ENCODE measurements around the gene RGS3.

RGS3 gene

DNA sequence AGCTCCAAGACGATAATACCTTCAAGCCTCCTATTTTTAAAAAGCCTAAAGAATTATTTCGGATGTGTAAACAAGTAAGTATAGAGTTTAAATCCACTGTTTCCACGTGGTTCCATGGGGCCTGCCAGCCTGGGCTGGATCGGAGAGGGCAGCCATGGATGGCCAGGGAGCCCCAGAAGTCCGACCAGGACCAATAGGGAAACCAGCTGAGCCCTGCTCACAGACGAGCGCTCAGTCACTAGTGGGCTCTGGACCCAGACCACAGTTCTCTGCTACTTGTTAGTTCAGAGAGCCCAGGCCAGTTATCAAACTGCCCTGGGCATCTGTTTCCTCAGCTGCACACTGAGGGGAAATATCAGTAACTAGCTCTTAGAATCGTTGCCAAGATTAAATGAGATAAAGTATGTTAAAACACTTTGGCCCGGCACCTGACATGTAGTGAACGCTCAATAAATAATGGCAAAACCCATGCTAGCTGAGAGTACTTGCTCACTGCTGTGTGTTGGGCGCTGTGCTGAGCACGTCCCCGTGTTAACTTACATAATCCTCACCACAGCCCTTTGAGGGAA is 124.8 kb downstream of the RGS3 start:
- peaks cover 15% of the 10 kb centered on the region for H3K36me3 ChIP-seq (ENCODE audit: control insufficient read depth, insufficient read depth, low read length)
- no peaks in the 10 kb centered on the region for H3K27me3 ChIP-seq (ENCODE audit: control insufficient read depth, insufficient read depth, low read length)
- no peaks in the 10 kb centered on the region for H3K4me1 ChIP-seq (ENCODE audit: control insufficient read depth, insufficient read depth, low read length)
- H3K9ac ChIP-seq (ENCODE audit: low read length), result no peak overlapping the region
- H3K27ac ChIP-seq (ENCODE audit: low read depth, low read length), result no peak overlapping the region
- H3K4me3 ChIP-seq (ENCODE audit: low read length), result no peak overlapping the region

GRCh38 chr9:113588936-113589335 is 125.4 kb downstream of the RGS3 start:
- peaks cover 14% of the 10 kb centered on the region for H3K36me3 ChIP-seq (ENCODE audit: control insufficient read depth, insufficient read depth, low read length)
- H3K9ac ChIP-seq (ENCODE audit: low read length), result no peak overlapping the region
- H3K27ac ChIP-seq (ENCODE audit: low read depth, low read length), result no peak overlapping the region

GRCh38 chr9:113589407-113589806 is 125.9 kb downstream of the RGS3 start:
- Histone ChIP-seq H3K4me3 (ENCODE audit: low read length) (no peak overlapping the region), H3K4me1 (ENCODE audit: control insufficient read depth, insufficient read depth, low read length) (no peaks in the 10 kb centered on the region), H3K27me3 (ENCODE audit: control insufficient read depth, insufficient read depth, low read length) (no peaks in the 10 kb centered on the region), H3K27ac (ENCODE audit: low read depth, low read length) (no peak overlapping the region), H3K9ac (ENCODE audit: low read length) (no peak overlapping the region), H3K36me3 (ENCODE audit: control insufficient read depth, insufficient read depth, low read length) (peaks cover 10% of the 10 kb centered on the region)

More at GRCh38 chr9:113588936-113589335, 125.4 kb downstream of the RGS3 start:
- H3K4me1 ChIP-seq (ENCODE audit: control insufficient read depth, insufficient read depth, low read length), result no peaks in the 10 kb centered on the region
- no peaks in the 10 kb centered on the region for H3K27me3 ChIP-seq (ENCODE audit: control insufficient read depth, insufficient read depth, low read length)
- H3K4me3 ChIP-seq (ENCODE audit: low read length), result no peak overlapping the region

GRCh38 chr9:113589890-113590289 is 126.4 kb downstream of the RGS3 start:
- no peak overlapping the region for H3K9ac ChIP-seq (ENCODE audit: low read length)
- no peaks in the 10 kb centered on the region for H3K4me1 ChIP-seq (ENCODE audit: control insufficient read depth, insufficient read depth, low read length)
- no peak overlapping the region for H3K27ac ChIP-seq (ENCODE audit: low read depth, low read length)
- no peaks in the 10 kb centered on the region for H3K27me3 ChIP-seq (ENCODE audit: control insufficient read depth, insufficient read depth, low read length)
- H3K36me3 ChIP-seq (ENCODE audit: control insufficient read depth, insufficient read depth, low read length), result peaks cover 5% of the 10 kb centered on the region
- no peak overlapping the region for H3K4me3 ChIP-seq (ENCODE audit: low read length)

GRCh38 chr9:113590389-113590788 is 126.9 kb downstream of the RGS3 start:
- Histone ChIP-seq H3K4me3 (ENCODE audit: low read length) (no peak overlapping the region), H3K36me3 (ENCODE audit: control insufficient read depth, insufficient read depth, low read length) (peaks cover under 1% of the 10 kb centered on the region), H3K4me1 (ENCODE audit: control insufficient read depth, insufficient read depth, low read length) (peaks cover 3% of the 10 kb centered on the region), H3K9ac (ENCODE audit: low read length) (no peak overlapping the region), H3K27ac (ENCODE audit: low read depth, low read length) (no peak overlapping the region), H3K27me3 (ENCODE audit: control insufficient read depth, insufficient read depth, low read length) (no peaks in the 10 kb centered on the region)

DNA sequence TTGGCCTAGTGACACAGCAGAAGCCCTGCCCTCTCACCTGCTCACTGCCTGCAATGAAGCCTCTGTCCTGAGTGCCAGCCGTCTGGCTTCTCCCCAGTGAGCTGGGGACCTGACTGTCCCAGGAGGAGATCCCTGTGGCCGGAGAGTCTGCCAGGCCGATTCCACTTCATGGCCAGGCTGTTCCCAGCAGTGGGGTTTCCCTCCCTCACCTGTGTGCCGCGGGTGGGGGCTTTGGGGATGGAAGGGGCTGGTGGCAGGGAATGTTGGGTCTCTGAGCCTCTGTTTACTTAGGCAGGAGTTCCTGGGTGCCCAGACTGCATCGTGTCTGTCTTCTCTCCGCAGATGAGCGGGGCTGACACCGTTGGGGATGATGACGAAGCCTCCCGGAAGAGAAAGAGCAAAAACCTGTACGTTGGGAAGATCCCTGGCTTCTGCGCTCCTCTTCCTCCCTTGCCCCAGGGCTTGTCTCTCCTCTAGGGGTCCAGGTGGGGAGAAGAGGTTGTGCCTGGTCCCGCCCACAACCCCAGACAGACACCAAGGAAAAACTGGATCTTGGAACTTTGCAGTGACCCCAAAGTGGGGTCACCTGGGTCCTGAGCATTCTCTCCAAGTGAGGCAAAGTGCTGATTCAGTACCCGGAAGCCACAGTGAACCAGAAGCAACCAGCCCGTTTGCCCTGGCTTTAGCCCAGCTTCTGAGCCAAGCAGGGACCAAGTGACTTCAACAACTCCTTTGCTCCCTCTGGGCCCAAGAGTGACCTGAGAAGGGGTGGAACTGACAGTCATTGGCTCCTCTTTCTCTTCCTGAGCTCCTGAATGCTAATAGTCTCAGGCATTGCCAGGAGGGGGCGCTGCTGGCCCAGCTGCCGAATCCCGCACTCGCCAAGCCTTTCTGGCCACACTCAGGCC is 127.7 kb downstream of the RGS3 start:
- H3K9ac ChIP-seq (ENCODE audit: low read length), result no peak overlapping the region
- no peaks in the 10 kb centered on the region for H3K27me3 ChIP-seq (ENCODE audit: control insufficient read depth, insufficient read depth, low read length)
- no peak overlapping the region for H3K4me3 ChIP-seq (ENCODE audit: low read length)
- H3K36me3 ChIP-seq (ENCODE audit: control insufficient read depth, insufficient read depth, low read length), result peaks cover 4% of the 10 kb centered on the region
- H3K27ac ChIP-seq (ENCODE audit: low read depth, low read length), result no peak overlapping the region
- H3K4me1 ChIP-seq (ENCODE audit: control insufficient read depth, insufficient read depth, low read length), result peaks cover 7% of the 10 kb centered on the region

GRCh38 chr9:113591899-113592625 is 128.5 kb downstream of the RGS3 start:
- H3K27ac ChIP-seq (ENCODE audit: low read depth, low read length), result no peak overlapping the region
- H3K9ac ChIP-seq (ENCODE audit: low read length), result no peak overlapping the region
- H3K4me1 ChIP-seq (ENCODE audit: control insufficient read depth, insufficient read depth, low read length), result peaks cover 7% of the 10 kb centered on the region
- H3K27me3 ChIP-seq (ENCODE audit: control insufficient read depth, insufficient read depth, low read length), result no peaks in the 10 kb centered on the region
- H3K36me3 ChIP-seq (ENCODE audit: control insufficient read depth, insufficient read depth, low read length), result peaks cover 11% of the 10 kb centered on the region
- H3K4me3 ChIP-seq (ENCODE audit: low read length), result no peak overlapping the region

GRCh38 chr9:113592876-113593575 is 129.5 kb downstream of the RGS3 start:
- peak overlapping the region; percentile 76 for H3K27ac ChIP-seq (ENCODE audit: low read depth, low read length)
- H3K4me1 ChIP-seq (ENCODE audit: control insufficient read depth, insufficient read depth, low read length), result peaks cover 10% of the 10 kb centered on the region
- no peaks in the 10 kb centered on the region for H3K27me3 ChIP-seq (ENCODE audit: control insufficient read depth, insufficient read depth, low read length)
- no peak overlapping the region for H3K9ac ChIP-seq (ENCODE audit: low read length)
- H3K36me3 ChIP-seq (ENCODE audit: control insufficient read depth, insufficient read depth, low read length), result peaks cover 19% of the 10 kb centered on the region
- no peak overlapping the region for H3K4me3 ChIP-seq (ENCODE audit: low read length)

- Histone ChIP-seq H3K4me3 (ENCODE audit: low read length) (peak overlapping the region; percentile 59), H3K4me1 (ENCODE audit: control insufficient read depth, insufficient read depth, low read length) (peaks cover 10% of the 10 kb centered on the region), H3K36me3 (ENCODE audit: control insufficient read depth, insufficient read depth, low read length) (peaks cover 19% of the 10 kb centered on the region), H3K27me3 (ENCODE audit: control insufficient read depth, insufficient read depth, low read length) (no peaks in the 10 kb centered on the region), H3K9ac (ENCODE audit: low read length) (no peak overlapping the region), H3K27ac (ENCODE audit: low read depth, low read length) (peak overlapping the region; percentile 77)
These were observed 130.3 kb downstream of the RGS3 start for GRCh38 chr9:113593682-113594281.

DNA sequence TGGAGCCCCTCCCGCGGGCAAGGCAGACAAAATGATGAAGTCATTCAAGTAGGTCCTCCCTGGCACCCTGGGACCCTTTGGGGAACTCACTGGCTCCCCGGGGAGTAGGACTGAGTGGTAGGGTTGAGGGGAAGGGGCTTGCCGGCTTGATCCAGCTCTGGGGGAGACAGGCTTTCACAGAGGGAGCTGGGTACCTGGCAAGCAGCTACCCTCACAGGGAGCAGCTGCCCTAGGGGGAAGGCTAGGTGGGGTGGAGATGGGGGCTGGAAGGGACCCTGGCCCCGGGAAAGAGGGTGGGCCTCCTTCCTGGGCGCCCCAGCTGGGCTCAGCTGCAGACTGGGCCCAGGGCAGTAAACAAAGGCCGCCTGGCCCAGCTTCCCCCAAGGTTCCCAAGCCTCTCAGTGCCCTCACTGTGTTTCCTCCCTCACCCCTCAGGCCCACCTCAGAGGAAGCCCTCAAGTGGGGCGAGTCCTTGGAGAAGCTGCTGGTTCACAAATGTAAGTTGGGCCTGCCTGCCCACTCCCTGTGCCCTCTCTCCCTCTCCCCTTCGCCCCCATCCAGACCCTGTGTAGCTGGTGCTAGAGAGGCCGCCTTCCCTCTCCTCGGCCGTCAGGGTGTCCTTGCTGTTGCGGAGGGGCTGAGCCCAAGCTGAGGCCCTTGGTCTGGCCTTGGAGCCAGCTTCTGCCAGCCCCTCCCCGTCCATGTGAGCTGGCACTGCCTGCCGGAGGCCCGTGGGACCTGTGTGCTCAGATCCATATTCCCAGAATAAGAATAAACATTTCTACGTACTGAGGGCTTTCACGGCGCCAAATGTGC is 131.2 kb downstream of the RGS3 start:
- Histone ChIP-seq H3K36me3 (ENCODE audit: control insufficient read depth, insufficient read depth, low read length) (peaks cover 19% of the 10 kb centered on the region), H3K27me3 (ENCODE audit: control insufficient read depth, insufficient read depth, low read length) (no peaks in the 10 kb centered on the region), H3K9ac (ENCODE audit: low read length) (peak overlapping the region; percentile 51), H3K4me1 (ENCODE audit: control insufficient read depth, insufficient read depth, low read length) (peaks cover 10% of the 10 kb centered on the region), H3K27ac (ENCODE audit: low read depth, low read length) (peak overlapping the region; percentile 77), H3K4me3 (ENCODE audit: low read length) (peak overlapping the region; percentile 59)

- H3K9ac ChIP-seq (ENCODE audit: low read length), result no peak overlapping the region
These were observed 133.2 kb downstream of the RGS3 start for GRCh38 chr9:113596616-113597320.

More at GRCh38 chr9:113596616-113597320, 133.2 kb downstream of the RGS3 start:
- no peaks in the 10 kb centered on the region for H3K27me3 ChIP-seq (ENCODE audit: control insufficient read depth, insufficient read depth, low read length)
- peaks cover 10% of the 10 kb centered on the region for H3K4me1 ChIP-seq (ENCODE audit: control insufficient read depth, insufficient read depth, low read length)
- peaks cover 19% of the 10 kb centered on the region for H3K36me3 ChIP-seq (ENCODE audit: control insufficient read depth, insufficient read depth, low read length)
- no peak overlapping the region for H3K27ac ChIP-seq (ENCODE audit: low read depth, low read length)
- no peak overlapping the region for H3K4me3 ChIP-seq (ENCODE audit: low read length)

All from rectal smooth muscle tissue (tissue), 1 donor.